Measurements from ENCODE around the gene KCTD11. TPM values are rescaled to one million over a fixed set of nuclear protein-coding genes. Genes with fewer than 3 reads are reported as not detected.

Gene KCTD11
- total and polyA plus RNA-seq, 10 of the 15 experiments (the other 5 are each of a cell fraction or from before 2014, with no cell fraction given), result 0.05 to 7.3 (median 2.9) TPM

GRCh38 chr17:7394452-7395191 lies 42.7 kb downstream of the KCTD11 start, which contains the start of gene PLSCR3 (continued):
- TF ChIP-seq NRF1 (conservative IDR thresholded peaks at IDR 0.05; ENCODE audit: low read depth, low read length), result no peak
- no peak for TF ChIP-seq IKZF2 (IDR thresholded peaks at IDR 0.05)
- TF ChIP-seq ESRRA (IDR thresholded peaks at IDR 0.05; ENCODE audit: low read length), result no peak
- TF ChIP-seq ASH2L (IDR thresholded peaks at IDR 0.05; ENCODE audit: borderline replicate concordance, low read depth), result no peak
- no peak for TF ChIP-seq MYB (IDR thresholded peaks at IDR 0.05; ENCODE audit: borderline replicate concordance, low read depth, low read length)
- no peak for TF ChIP-seq TARDBP (IDR thresholded peaks at IDR 0.05; ENCODE audit: borderline replicate concordance)
- no peak for TF ChIP-seq TCF12 (IDR thresholded peaks at IDR 0.05; ENCODE audit: low read depth, low read length)
- TF ChIP-seq POU2F2 (IDR thresholded peaks at IDR 0.05; ENCODE audit: borderline replicate concordance, low read depth, low read length), result no peak
- TF ChIP-seq CTCF (IDR thresholded peaks at IDR 0.05 in 2 of 3, conservative IDR thresholded peaks at IDR 0.05 in 1 of 3; ENCODE audit: control insufficient read depth in 2 of 3, extremely low read depth in 1 of 3, insufficient read depth in 1 of 3, low read depth in 3 of 3, low read length in 3 of 3), result peak; percentile 7 to 56 (median 44); a peak in 4 of 6 replicates
- TF ChIP-seq EZH2 (IDR thresholded peaks at IDR 0.05; ENCODE audit: borderline replicate concordance, control insufficient read depth, low read depth, low read length), result no peak
- TF ChIP-seq RELB (IDR thresholded peaks at IDR 0.05; ENCODE audit: low read depth), result 0 out of 2 replicates have a peak, but pooled peaks have one; percentile 14
- TF ChIP-seq ATF2 (IDR thresholded peaks at IDR 0.05; ENCODE audit: low read length), result no peak
- peak; percentile 9; the same call in 1 of the 2 replicates for TF ChIP-seq DPF2 (IDR thresholded peaks at IDR 0.05)
- TF ChIP-seq TAF1 (IDR thresholded peaks at IDR 0.05; ENCODE audit: borderline replicate concordance, low read depth, low read length), result peak; percentile 13; the same call in 1 of the 2 replicates
- TF ChIP-seq RBBP5 (conservative IDR thresholded peaks at IDR 0.05), result no peak
- no peak for TF ChIP-seq SREBF2 (IDR thresholded peaks at IDR 0.05; ENCODE audit: low read length)
- no peak for TF ChIP-seq REST (IDR thresholded peaks at IDR 0.05; ENCODE audit: low read depth, low read length)
- TF ChIP-seq HCFC1 (IDR thresholded peaks at IDR 0.05; ENCODE audit: low read length), result no peak
- 0 out of 2 replicates have a peak, but pooled peaks have one; percentile 16 for TF ChIP-seq SMC3 (IDR thresholded peaks at IDR 0.05; ENCODE audit: borderline replicate concordance, low read length)
- TF ChIP-seq NFXL1 (IDR thresholded peaks at IDR 0.05; ENCODE audit: borderline replicate concordance), result no peak
- TF ChIP-seq NFIC (IDR thresholded peaks at IDR 0.05; ENCODE audit: low read depth, low read length), result no peak
- TF ChIP-seq SP1 (IDR thresholded peaks at IDR 0.05; ENCODE audit: low read depth, low read length), result peak; percentile 3
- TF ChIP-seq CREB1 (IDR thresholded peaks at IDR 0.05; ENCODE audit: low read depth), result 0 out of 2 replicates have a peak, but pooled peaks have one; percentile 11

Measured in GM12878 (cell line).